Activated naive CD4-positive, alpha-beta T cell (primary cell): ENCODE measurements around the gene CCDC93.

ENCODE experiments used
- DNase-seq, 4 experiments: peaks; one replicate each; lab custom pipeline; 2025; lab: John Stamatoyannopoulos, UW

CCDC93 gene

GRCh38 chr2:117989854-117990438 lies 23.9 kb downstream of the CCDC93 start:
- no peak for DNase-seq

GRCh38 chr2:117987121-117987520 lies 26.7 kb downstream of the CCDC93 start:
- no peak for DNase-seq

GRCh38 chr2:117985092-117985491 lies 28.8 kb downstream of the CCDC93 start:
- DNase-seq, result no peak

- no peak for DNase-seq
Observed at GRCh38 chr2:117984208-117984607, 29.7 kb downstream of the CCDC93 start.

GRCh38 chr2:117983040-117983439 lies 30.8 kb downstream of the CCDC93 start:
- DNase-seq, result no peak

GRCh38 chr2:117982376-117983033 lies 31.4 kb downstream of the CCDC93 start:
- no peak for DNase-seq

- DNase-seq, result no peak
Observed at GRCh38 chr2:117981810-117982209, 32.1 kb downstream of the CCDC93 start.

GRCh38 chr2:117980783-117981676 lies 32.8 kb downstream of the CCDC93 start:
- no peak for DNase-seq

- DNase-seq, result no peak
Observed at GRCh38 chr2:117979911-117980701, 33.8 kb downstream of the CCDC93 start.

- no peak for DNase-seq
Observed at GRCh38 chr2:117977696-117978095, 36.2 kb downstream of the CCDC93 start.

GRCh38 chr2:117976581-117976980 lies 37.3 kb downstream of the CCDC93 start:
- DNase-seq, result no peak

GRCh38 chr2:117973498-117974082 lies 40.3 kb downstream of the CCDC93 start:
- no peak for DNase-seq

- DNase-seq, result no peak
Observed at GRCh38 chr2:117972476-117973123, 41.3 kb downstream of the CCDC93 start.

- DNase-seq, result no peak
Observed at GRCh38 chr2:117968722-117969121, 45.1 kb downstream of the CCDC93 start.

GRCh38 chr2:117967977-117968718 lies 45.7 kb downstream of the CCDC93 start:
- DNase-seq, result no peak

GRCh38 chr2:117963446-117963845 lies 50.4 kb downstream of the CCDC93 start:
- no peak for DNase-seq

- DNase-seq, result no peak
Observed at GRCh38 chr2:117961201-117961600, 52.7 kb downstream of the CCDC93 start.

- DNase-seq, result no peak
Observed at GRCh38 chr2:117960231-117960630, 53.6 kb downstream of the CCDC93 start.

- no peak for DNase-seq
Observed at GRCh38 chr2:117958186-117958585, 55.7 kb downstream of the CCDC93 start.

GRCh38 chr2:117957616-117958015 lies 56.3 kb downstream of the CCDC93 start:
- DNase-seq, result no peak
